Tibial artery (tissue), 4 donors: ENCODE measurements around the gene GEMIN4.
"Not testable (repeated sequence)": the region's sequence is repeated elsewhere in the genome, so short reads cannot be mapped to it uniquely, and the experiment has no call there.

Experiments used
- DNase-seq, 2 donors: peaks; one replicate each; pipeline ENCODE4 v3.0.0-alpha.2; 2019
- H3K27ac ChIP-seq, 2 donors: fragments of 200-600 bp; sonication (generic) in 1 of 2; 1 replicate in 1 of 2; 2 replicates in 1 of 2; pipeline ENCODE4 v1.5.1; 2018 to 2019; ENCODE audit warnings: mild to moderate bottlenecking in 1 of 2
- H3K27me3 ChIP-seq, 2 donors: fragments of 200-600 bp; sonication (generic) in 1 of 2; one replicate each; pipeline versions ENCODE4 v1.5.1 to v1.6.0; 2016 to 2019
- H3K36me3 ChIP-seq, 3 donors: fragments of 200-600 bp; sonication (generic) in 2 of 3; one replicate each; pipeline ENCODE4 v1.5.1; 2016 to 2019; ENCODE audit warnings: mild to moderate bottlenecking in 2 of 3
- H3K4me1 ChIP-seq, 4 donors: fragments of 200-600 bp; sonication (generic) in 2 of 4; 1 replicate in 3 of 4; 2 replicates in 1 of 4; pipeline ENCODE4 v1.5.1; 2016 to 2019
- H3K4me3 ChIP-seq, 2 donors: fragments of 200-600 bp; sonication (generic) in 1 of 2; 1 replicate in 1 of 2; 2 replicates in 1 of 2; pipeline ENCODE4 v1.5.1; 2018 to 2019; ENCODE audit warnings: mild to moderate bottlenecking in 2 of 2
- H3K9me3 ChIP-seq, 3 donors: fragments of 200-600 bp; sonication (generic) in 1 of 3; one replicate each; pipeline ENCODE4 v1.5.1; 2016 to 2019
- CTCF ChIP-seq, 2 experiments: fragments of 200-600 bp in 1 of 2; fragments of 450-650 bp in 1 of 2; IDR thresholded peaks; one replicate each; pipeline ENCODE4 v1.5.1; 2017 to 2019; ENCODE audit warnings: antibody characterized with exemption in 2 of 2, mild to moderate bottlenecking in 1 of 2, moderate library complexity in 1 of 2
- intact Hi-C: fragments of 100-400 bp; cut with DNase I; formaldehyde crosslinking; loops from one replicate; pipeline ENCODE4 v1.15.0; 2023; ENCODE audit warnings: low total_unique reads

The GEMIN4 gene

GRCh38 chr17:753418-753817 lies 1.4 kb upstream of the GEMIN4 start:
- H3K36me3 ChIP-seq, result peaks cover 0 to 22% (median 7%) of the 10 kb centered on the region in 3 donors
- H3K27me3 ChIP-seq, result no peaks in the 10 kb centered on the region
- peaks cover 0 to 28% (median 21%) of the 10 kb centered on the region in 4 donors for H3K4me1 ChIP-seq
- no peaks in the 10 kb centered on the region for H3K9me3 ChIP-seq
- H3K27ac ChIP-seq, result peak overlapping the region in 1 of 2 donors; percentile 87
- no peak overlapping the region for H3K4me3 ChIP-seq
- intact Hi-C loops, result no loop called here
- no peak for TF ChIP-seq CTCF (IDR thresholded peaks at IDR 0.05)
- DNase-seq, result no peak

- intact Hi-C loops, result no loop called here
These were observed 656 bp upstream of the GEMIN4 start for GRCh38 chr17:752620-753219.

GRCh38 chr17:751269-752001 lies 629 bp downstream of the GEMIN4 start:
- H3K27ac ChIP-seq, result peak overlapping the region; percentile 84 to 87
- TF ChIP-seq CTCF (IDR thresholded peaks at IDR 0.05), result no peak
- peak in 1 of 2 donors; percentile 36 for DNase-seq
- H3K9me3 ChIP-seq, result no peaks in the 10 kb centered on the region
- H3K27me3 ChIP-seq, result no peaks in the 10 kb centered on the region
- intact Hi-C loops, result no loop called here
- peaks cover 12 to 22% (median 18%) of the 10 kb centered on the region in 3 donors for H3K36me3 ChIP-seq
- peak overlapping the region; percentile 74 to 79 for H3K4me3 ChIP-seq
- H3K4me1 ChIP-seq, result peaks cover 0 to 28% (median 21%) of the 10 kb centered on the region in 4 donors

More at GRCh38 chr17:752620-753219, 656 bp upstream of the GEMIN4 start:
- H3K27me3 ChIP-seq, result no peaks in the 10 kb centered on the region
- no peaks in the 10 kb centered on the region for H3K9me3 ChIP-seq
- DNase-seq, result peak; percentile 83 to 92
- TF ChIP-seq CTCF (IDR thresholded peaks at IDR 0.05), result no peak
- H3K27ac ChIP-seq, result peak overlapping the region; percentile 84 to 87
- peaks cover under 1 to 22% (median 9%) of the 10 kb centered on the region in 3 donors for H3K36me3 ChIP-seq
- peaks cover 0 to 28% (median 21%) of the 10 kb centered on the region in 4 donors for H3K4me1 ChIP-seq
- peak overlapping the region; percentile 74 to 79 for H3K4me3 ChIP-seq

GRCh38 chr17:750431-751037 lies 1.5 kb downstream of the GEMIN4 start:
- no peak for DNase-seq
- no peak for TF ChIP-seq CTCF (IDR thresholded peaks at IDR 0.05)
- intact Hi-C loops, result no loop called here

GRCh38 chr17:749359-749758 lies 2.7 kb downstream of the GEMIN4 start:
- intact Hi-C loops, DNase-seq, H3K4me3 ChIP-seq, H3K27ac ChIP-seq, H3K27me3 ChIP-seq, H3K9me3 ChIP-seq: not testable (repeated sequence)
- Histone ChIP-seq H3K36me3 (peaks cover 33 to 41% (median 39%) of the 10 kb centered on the region in 3 donors), H3K4me1 (peaks cover 0 to 23% (median 20%) of the 10 kb centered on the region in 4 donors)

More at GRCh38 chr17:750431-751037, 1.5 kb downstream of the GEMIN4 start:
- Histone ChIP-seq H3K4me3 (peak overlapping the region; percentile 74 to 79), H3K36me3 (peaks cover 21 to 29% (median 27%) of the 10 kb centered on the region in 3 donors), H3K9me3 (no peaks in the 10 kb centered on the region), H3K27me3 (no peaks in the 10 kb centered on the region), H3K4me1 (peaks cover 0 to 23% (median 20%) of the 10 kb centered on the region in 4 donors), H3K27ac (no peak overlapping the region)

- H3K4me3 ChIP-seq, H3K27ac ChIP-seq, H3K9me3 ChIP-seq, H3K27me3 ChIP-seq, intact Hi-C loops: not testable (repeated sequence)
- Histone ChIP-seq H3K4me1 (peaks cover 0 to 23% (median 20%) of the 10 kb centered on the region in 4 donors), H3K36me3 (peaks cover 40 to 49% (median 46%) of the 10 kb centered on the region in 3 donors)
- DNase-seq, result peak in 1 of 2 donors; percentile 27
These were observed 3.5 kb downstream of the GEMIN4 start for GRCh38 chr17:748604-749003.
